22Rv1 (cell line): ENCODE results near the gene GLG1.
"Not testable (repeated sequence)": the region's sequence is repeated elsewhere in the genome, so short reads cannot be mapped to it uniquely, and the experiment has no call there.

Experiments
- H3K27ac ChIP-seq: fragments of 450-650 bp; 2 replicates; pipeline ENCODE4 v1.5.1; 2017
- CTCF ChIP-seq: fragments of 450-650 bp; IDR thresholded peaks from 2 replicates; pipeline ENCODE4 v1.5.1; 2017; ENCODE audit warnings: mild to moderate bottlenecking
- ZFX ChIP-seq: fragments of 450-650 bp; IDR thresholded peaks from 2 replicates; pipeline ENCODE4 v1.6.1; 2017; ENCODE audit warnings: antibody characterized with exemption, borderline replicate concordance

GLG1 gene

GRCh38 chr16:74562117-74562516 is 44.8 kb downstream of the GLG1 start:
- TF ChIP-seq ZFX (no peak), CTCF (no peak)
- H3K27ac ChIP-seq: no peak overlapping the region

GRCh38 chr16:74561626-74562025 is 45.3 kb downstream of the GLG1 start:
- no peak overlapping the region for H3K27ac ChIP-seq
- TF ChIP-seq ZFX (no peak), CTCF (no peak)

GRCh38 chr16:74560912-74561311 is 46.0 kb downstream of the GLG1 start:
- TF ChIP-seq CTCF: no peak
- TF ChIP-seq ZFX: no peak
- H3K27ac ChIP-seq: no peak overlapping the region

- H3K27ac ChIP-seq: no peak overlapping the region
- TF ChIP-seq ZFX (no peak), CTCF (no peak)
Measured at GRCh38 chr16:74558873-74559272, 48.0 kb downstream of the GLG1 start.

- no peak overlapping the region for H3K27ac ChIP-seq
- no peak for TF ChIP-seq ZFX
- TF ChIP-seq CTCF: no peak
Measured at GRCh38 chr16:74557275-74557674, 49.6 kb downstream of the GLG1 start.

- H3K27ac ChIP-seq: no peak overlapping the region
- TF ChIP-seq CTCF (no peak), ZFX (no peak)
Measured at GRCh38 chr16:74556375-74556922, 50.5 kb downstream of the GLG1 start.

- not testable (repeated sequence) for H3K27ac ChIP-seq
Measured at GRCh38 chr16:74552357-74552756, 54.6 kb downstream of the GLG1 start.

GRCh38 chr16:74550227-74551019 is 56.5 kb downstream of the GLG1 start:
- H3K27ac ChIP-seq: not testable (repeated sequence)

- H3K27ac ChIP-seq: not testable (repeated sequence)
Measured at GRCh38 chr16:74546112-74546511, 60.8 kb downstream of the GLG1 start.

GRCh38 chr16:74542911-74543578 is 63.9 kb downstream of the GLG1 start:
- H3K27ac ChIP-seq: not testable (repeated sequence)

GRCh38 chr16:74540663-74541062 is 66.3 kb downstream of the GLG1 start:
- H3K27ac ChIP-seq: not testable (repeated sequence)

GRCh38 chr16:74538801-74539200 is 68.1 kb downstream of the GLG1 start:
- not testable (repeated sequence) for H3K27ac ChIP-seq

- not testable (repeated sequence) for H3K27ac ChIP-seq
Measured at GRCh38 chr16:74537746-74538145, 69.2 kb downstream of the GLG1 start.
